Uterus (tissue), 2 donors: ENCODE results near the gene CD9.
"Not testable (repeated sequence)": the region's sequence is repeated elsewhere in the genome, so short reads cannot be mapped to it uniquely, and the experiment has no call there.

ENCODE experiments used
- POLR2A ChIP-seq, 2 donors: fragments of 450-650 bp; IDR thresholded peaks; one replicate each; pipeline ENCODE4 v1.6.1; 2016; ENCODE audit warnings: antibody characterized with exemption in 2 of 2, mild to moderate bottlenecking in 1 of 2, moderate library complexity in 1 of 2
- TF ChIP-seq, protein P1 (sequence below), 4 experiments: fragments of 200-600 bp in 2 of 4; fragments of 450-650 bp in 2 of 4; sonication (generic) in 2 of 4; IDR thresholded peaks; one replicate each; pipeline ENCODE4 v1.5.1; 2016 to 2019; ENCODE audit warnings: antibody characterized with exemption in 4 of 4, mild to moderate bottlenecking in 2 of 4, moderate library complexity in 1 of 4

GRCh38 chr12:6189952-6190598 lies 10.1 kb upstream of the CD9 start:
- TF ChIP-seq, protein P1, sequence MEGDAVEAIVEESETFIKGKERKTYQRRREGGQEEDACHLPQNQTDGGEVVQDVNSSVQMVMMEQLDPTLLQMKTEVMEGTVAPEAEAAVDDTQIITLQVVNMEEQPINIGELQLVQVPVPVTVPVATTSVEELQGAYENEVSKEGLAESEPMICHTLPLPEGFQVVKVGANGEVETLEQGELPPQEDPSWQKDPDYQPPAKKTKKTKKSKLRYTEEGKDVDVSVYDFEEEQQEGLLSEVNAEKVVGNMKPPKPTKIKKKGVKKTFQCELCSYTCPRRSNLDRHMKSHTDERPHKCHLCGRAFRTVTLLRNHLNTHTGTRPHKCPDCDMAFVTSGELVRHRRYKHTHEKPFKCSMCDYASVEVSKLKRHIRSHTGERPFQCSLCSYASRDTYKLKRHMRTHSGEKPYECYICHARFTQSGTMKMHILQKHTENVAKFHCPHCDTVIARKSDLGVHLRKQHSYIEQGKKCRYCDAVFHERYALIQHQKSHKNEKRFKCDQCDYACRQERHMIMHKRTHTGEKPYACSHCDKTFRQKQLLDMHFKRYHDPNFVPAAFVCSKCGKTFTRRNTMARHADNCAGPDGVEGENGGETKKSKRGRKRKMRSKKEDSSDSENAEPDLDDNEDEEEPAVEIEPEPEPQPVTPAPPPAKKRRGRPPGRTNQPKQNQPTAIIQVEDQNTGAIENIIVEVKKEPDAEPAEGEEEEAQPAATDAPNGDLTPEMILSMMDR (IDR thresholded peaks at IDR 0.05), result not testable (repeated sequence)
- TF ChIP-seq POLR2A (IDR thresholded peaks at IDR 0.05), result not testable (repeated sequence)
